Thymus (tissue), 11 donors: ENCODE measurements around the gene CTNNB1. TPM values are rescaled to one million over a fixed set of nuclear protein-coding genes. Genes with fewer than 3 reads are reported as not detected.

Source experiments
- DNase-seq, 9 donors: peaks; one replicate each; pipeline ENCODE4 v3.0.0-alpha.2; 2013; ENCODE audit warnings: low spot score in 9 of 9, low read depth in 6 of 9, missing footprints in 1 of 9
- H3K27ac ChIP-seq, 2 donors: one replicate each; pipeline ENCODE4 v1.5.1; 2013; ENCODE audit warnings: control low read depth in 1 of 2, low read depth in 1 of 2, low read length in 1 of 2, mild to moderate bottlenecking in 1 of 2, moderate library complexity in 1 of 2
- H3K27me3 ChIP-seq, 2 donors: one replicate each; pipeline ENCODE4 v1.5.1; 2013; ENCODE audit warnings: low read length in 1 of 2; ENCODE audit not compliant: control insufficient read depth in 2 of 2, insufficient read depth in 1 of 2
- H3K36me3 ChIP-seq, 2 donors: one replicate each; pipeline ENCODE4 v1.5.1; 2013; ENCODE audit warnings: low read length in 1 of 2, mild to moderate bottlenecking in 1 of 2, moderate library complexity in 1 of 2; ENCODE audit not compliant: control insufficient read depth in 2 of 2, insufficient read depth in 2 of 2
- H3K4me1 ChIP-seq, 2 donors: one replicate each; pipeline ENCODE4 v1.5.1; 2013; ENCODE audit warnings: low read length in 2 of 2; ENCODE audit not compliant: control insufficient read depth in 2 of 2, insufficient read depth in 2 of 2
- H3K4me3 ChIP-seq, 2 donors: one replicate each; pipeline ENCODE4 v1.5.1; 2013; ENCODE audit warnings: low read length in 2 of 2, control low read depth in 1 of 2, mild to moderate bottlenecking in 1 of 2
- H3K9me3 ChIP-seq, 2 donors: one replicate each; pipeline ENCODE4 v1.5.1; 2013; ENCODE audit warnings: low read length in 1 of 2, mild to moderate bottlenecking in 1 of 2; ENCODE audit not compliant: control insufficient read depth in 2 of 2, insufficient read depth in 1 of 2
- WGBS: extraction: QIAGEN DNeasy Blood & Tissue Kit; methylation state at CpG from one replicate; pipeline ENCODE4 v1.1.7; 2013; 5-methylcytosine and 5-hydroxymethylcytosine counted together
- polyA plus RNA-seq: library from polyadenylated mRNA; stranded (reverse); fragments of 200-250 nt; gene quantifications from one replicate; pipeline ENCODE4 v1.2.3, GENCODE V29; 2013
- total RNA-seq: library from RNA; stranded (reverse); fragments of 120-200 nt; gene quantifications from one replicate; pipeline ENCODE4 v1.2.4, GENCODE V29; 2013
- donor health status: healthy.

Gene CTNNB1
- total and polyA plus RNA-seq, 2 donors = 165 to 270 TPM

DNA sequence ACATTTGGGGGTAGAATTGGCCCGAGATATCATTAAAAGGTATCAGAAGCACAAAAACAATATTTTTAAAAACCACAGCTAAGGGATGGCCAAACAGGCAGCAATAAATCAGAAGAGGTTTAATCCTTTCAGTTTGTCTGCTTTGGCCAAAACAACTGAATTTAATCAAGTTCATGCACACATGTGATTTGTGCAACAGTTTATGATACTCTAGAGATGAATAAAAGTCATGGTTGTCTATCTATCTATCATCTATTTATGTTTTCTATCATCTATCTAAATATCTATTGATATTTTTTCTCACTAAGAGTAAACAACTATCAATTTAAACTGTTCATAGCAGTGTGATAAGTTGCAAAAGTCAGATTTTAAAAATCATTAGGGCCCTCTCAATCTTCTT is 13.0 kb upstream of the CTNNB1 start:
- no peak for DNase-seq

DNA sequence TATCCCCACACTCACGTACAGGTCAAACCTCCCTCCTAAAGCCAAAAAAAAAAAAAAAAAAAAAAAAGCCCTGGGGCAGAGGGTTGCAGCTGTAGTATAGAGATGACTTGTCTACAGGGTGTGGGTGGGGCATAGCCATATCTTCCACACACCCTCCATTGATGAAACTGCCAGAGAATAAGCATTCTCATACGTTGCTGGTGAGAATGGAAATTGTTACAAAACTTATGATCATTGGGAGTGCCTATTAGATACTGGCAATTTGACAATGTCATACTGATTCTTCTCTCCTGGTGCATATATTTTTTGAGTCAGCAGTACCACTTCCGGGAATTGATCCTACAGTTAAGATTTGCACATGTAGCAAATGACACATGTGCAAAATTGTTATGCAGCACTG is 11.0 kb upstream of the CTNNB1 start:
- H3K4me3 ChIP-seq = no peak overlapping the region
- no peaks in the 10 kb centered on the region for H3K9me3 ChIP-seq
- no peaks in the 10 kb centered on the region for H3K36me3 ChIP-seq
- no peak for DNase-seq
- no peak overlapping the region for H3K27ac ChIP-seq
- 97% methylated on average over 3 of the region's 3 CpGs for WGBS
- H3K27me3 ChIP-seq = no peaks in the 10 kb centered on the region
- H3K4me1 ChIP-seq = no peaks in the 10 kb centered on the region

More for the DNA sequence above, 13.0 kb upstream of the CTNNB1 start:
- H3K27me3 ChIP-seq = no peaks in the 10 kb centered on the region
- H3K27ac ChIP-seq = no peak overlapping the region
- no peak overlapping the region for H3K4me3 ChIP-seq
- no peaks in the 10 kb centered on the region for H3K9me3 ChIP-seq
- no peaks in the 10 kb centered on the region for H3K36me3 ChIP-seq
- H3K4me1 ChIP-seq = no peaks in the 10 kb centered on the region
- WGBS = 87% methylated on average over 1 of the region's 1 CpG

DNA sequence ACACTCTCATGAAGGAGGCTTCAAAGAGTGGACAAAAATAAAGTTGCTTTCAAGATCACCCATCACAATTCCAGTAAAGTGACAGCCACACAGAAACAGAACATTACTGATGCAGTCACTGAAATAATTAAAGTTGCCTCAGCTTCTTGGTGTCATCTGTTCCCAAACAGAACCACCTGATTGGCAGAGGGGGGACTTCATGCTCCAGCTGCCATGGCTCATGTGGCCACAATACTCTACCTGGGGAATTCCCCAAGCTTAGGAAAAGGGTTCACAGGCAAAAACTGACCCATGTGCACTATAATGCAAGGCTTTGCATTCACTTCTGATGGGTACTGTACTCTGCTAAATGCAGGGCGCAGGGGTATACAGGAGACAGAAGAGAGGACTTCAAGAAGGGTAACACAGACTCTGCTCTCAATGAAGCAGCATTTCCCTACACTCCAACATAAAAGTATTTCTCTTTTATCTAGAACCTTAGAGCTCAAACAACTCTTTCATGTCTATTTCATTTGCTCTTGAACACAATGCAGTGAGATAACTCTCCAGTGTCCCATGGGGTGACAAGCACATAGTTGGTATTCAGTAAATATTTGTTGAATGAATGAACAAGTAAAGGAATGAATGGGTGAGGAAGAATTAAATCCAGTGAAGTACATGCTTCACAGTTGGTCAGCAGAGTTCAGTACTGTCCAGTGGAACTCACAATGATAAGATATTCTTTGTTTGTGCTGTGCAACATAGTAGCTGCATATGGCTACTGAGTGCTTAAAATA is 8.6 kb upstream of the CTNNB1 start:
- Histone ChIP-seq H3K4me3 (no peak overlapping the region), H3K4me1 (no peaks in the 10 kb centered on the region), H3K9me3 (no peaks in the 10 kb centered on the region), H3K27me3 (peaks cover 0 to 2% of the 10 kb centered on the region in 2 donors), H3K27ac (no peak overlapping the region), H3K36me3 (no peaks in the 10 kb centered on the region)
- no peak for DNase-seq
- WGBS = 98% methylated on average over 1 of the region's 1 CpG

DNA sequence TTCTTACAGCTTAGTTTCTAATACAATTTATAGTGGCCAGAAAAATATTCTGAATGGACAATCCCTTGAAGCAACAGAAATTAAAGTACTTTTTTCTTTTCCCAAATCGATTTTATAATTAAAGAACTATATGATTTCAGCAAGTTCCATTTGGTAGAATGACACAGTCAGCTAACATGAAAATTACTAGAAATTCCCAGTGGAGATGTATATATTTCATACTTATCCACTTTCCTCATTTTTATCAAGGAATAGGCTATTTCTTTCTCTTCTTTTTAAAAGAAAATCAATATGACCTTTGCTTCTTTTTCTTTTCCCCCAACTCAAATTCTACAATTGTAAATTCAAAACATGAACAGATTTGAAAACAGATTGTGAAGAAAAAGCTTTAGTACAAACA is 6.4 kb upstream of the CTNNB1 start:
- Histone ChIP-seq H3K9me3 (no peaks in the 10 kb centered on the region), H3K4me1 (no peaks in the 10 kb centered on the region), H3K4me3 (no peak overlapping the region), H3K27ac (no peak overlapping the region), H3K36me3 (no peaks in the 10 kb centered on the region), H3K27me3 (peaks cover under 1 to 4% of the 10 kb centered on the region in 2 donors)
- DNase-seq = no peak
- WGBS = 94% methylated on average over 1 of the region's 1 CpG

DNA sequence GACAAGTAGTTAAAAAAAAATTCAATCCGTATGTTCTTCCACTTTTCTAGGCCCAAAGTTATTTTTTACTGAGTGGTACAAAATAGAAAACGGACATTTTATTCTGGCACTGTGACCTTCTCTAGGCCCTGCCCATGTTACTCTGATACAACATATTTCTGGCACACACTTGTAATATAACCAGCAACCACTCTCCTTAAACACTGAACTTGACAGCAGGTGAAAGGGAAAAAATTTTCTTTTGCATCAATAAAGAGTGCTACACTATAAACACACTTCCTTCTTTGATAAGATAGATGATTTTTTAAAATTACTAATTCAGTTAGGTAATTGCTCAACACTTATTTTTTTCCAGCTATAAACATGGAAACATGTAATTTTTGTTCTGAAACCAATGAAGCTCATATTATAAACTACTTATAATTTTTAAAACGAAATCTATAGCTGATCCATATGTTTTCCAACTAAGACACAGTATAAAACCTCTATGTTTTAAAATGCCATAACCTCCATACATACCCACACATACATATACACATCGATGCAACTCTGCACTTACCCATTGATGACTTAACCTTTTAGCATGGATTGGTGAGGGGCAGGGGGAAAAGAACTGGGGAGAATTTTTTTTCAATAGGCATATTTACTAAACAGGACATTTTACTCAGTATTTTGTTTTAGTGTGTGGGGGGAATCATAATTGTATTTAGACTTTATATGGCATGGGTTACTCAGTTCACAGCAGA is 5.3 kb upstream of the CTNNB1 start:
- no peaks in the 10 kb centered on the region for H3K9me3 ChIP-seq
- no peak overlapping the region for H3K4me3 ChIP-seq
- no peaks in the 10 kb centered on the region for H3K4me1 ChIP-seq
- peaks cover 8 to 11% of the 10 kb centered on the region in 2 donors for H3K27me3 ChIP-seq
- H3K27ac ChIP-seq = no peak overlapping the region
- H3K36me3 ChIP-seq = no peaks in the 10 kb centered on the region
- 94% methylated on average over 4 of the region's 4 CpGs for WGBS
- no peak for DNase-seq

DNA sequence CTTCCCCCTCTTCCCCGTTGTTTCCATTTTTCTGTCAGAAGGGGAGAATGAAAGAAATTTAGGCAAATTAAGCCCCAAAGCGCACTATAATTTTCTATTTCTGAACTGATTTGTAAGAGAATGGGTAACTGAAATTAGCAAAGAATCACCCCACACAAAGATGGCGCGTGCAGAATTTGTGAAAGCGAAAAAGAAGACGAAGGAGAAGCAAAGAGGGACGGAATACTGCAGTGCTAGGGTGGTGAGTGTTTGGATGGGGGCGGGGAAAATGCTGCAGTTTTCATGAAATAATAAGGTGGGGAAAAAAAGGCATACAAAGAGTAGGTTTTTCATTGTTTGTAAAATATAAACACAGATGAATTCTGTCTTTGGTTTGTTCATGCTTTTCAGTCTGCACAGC is 4.6 kb upstream of the CTNNB1 start:
- no peak for DNase-seq
- WGBS = 96% methylated on average over 8 of the region's 8 CpGs
- H3K27ac ChIP-seq = no peak overlapping the region

DNA sequence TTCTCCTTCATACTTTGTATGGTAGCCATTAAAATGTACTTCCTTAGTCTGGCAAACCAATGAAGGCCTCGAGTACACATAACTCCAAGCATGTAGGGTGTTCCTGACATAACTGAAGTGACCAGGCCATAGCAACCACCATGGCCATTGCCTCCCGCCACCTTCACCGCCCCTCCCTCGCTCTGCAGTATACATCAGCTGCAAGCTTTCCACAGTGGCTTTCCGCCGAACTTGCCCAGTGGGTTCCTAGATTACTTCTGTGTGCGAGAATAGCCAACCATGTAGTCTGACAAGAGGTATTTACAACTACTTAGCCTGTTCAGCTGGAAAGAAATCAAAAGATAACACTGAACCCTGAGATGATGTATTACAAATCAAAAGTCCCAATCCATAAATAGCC is 3.4 kb upstream of the CTNNB1 start:
- Histone ChIP-seq H3K4me1 (peaks cover 0 to 4% of the 10 kb centered on the region in 2 donors), H3K36me3 (no peaks in the 10 kb centered on the region), H3K9me3 (no peaks in the 10 kb centered on the region), H3K4me3 (no peak overlapping the region), H3K27ac (no peak overlapping the region), H3K27me3 (peaks cover 8 to 11% of the 10 kb centered on the region in 2 donors)
- 96% methylated on average over 7 of the region's 7 CpGs for WGBS
- no peak for DNase-seq

More for the DNA sequence above, 4.6 kb upstream of the CTNNB1 start:
- no peaks in the 10 kb centered on the region for H3K36me3 ChIP-seq
- no peaks in the 10 kb centered on the region for H3K4me1 ChIP-seq
- peaks cover 8 to 11% of the 10 kb centered on the region in 2 donors for H3K27me3 ChIP-seq
- H3K9me3 ChIP-seq = no peaks in the 10 kb centered on the region
- H3K4me3 ChIP-seq = no peak overlapping the region

DNA sequence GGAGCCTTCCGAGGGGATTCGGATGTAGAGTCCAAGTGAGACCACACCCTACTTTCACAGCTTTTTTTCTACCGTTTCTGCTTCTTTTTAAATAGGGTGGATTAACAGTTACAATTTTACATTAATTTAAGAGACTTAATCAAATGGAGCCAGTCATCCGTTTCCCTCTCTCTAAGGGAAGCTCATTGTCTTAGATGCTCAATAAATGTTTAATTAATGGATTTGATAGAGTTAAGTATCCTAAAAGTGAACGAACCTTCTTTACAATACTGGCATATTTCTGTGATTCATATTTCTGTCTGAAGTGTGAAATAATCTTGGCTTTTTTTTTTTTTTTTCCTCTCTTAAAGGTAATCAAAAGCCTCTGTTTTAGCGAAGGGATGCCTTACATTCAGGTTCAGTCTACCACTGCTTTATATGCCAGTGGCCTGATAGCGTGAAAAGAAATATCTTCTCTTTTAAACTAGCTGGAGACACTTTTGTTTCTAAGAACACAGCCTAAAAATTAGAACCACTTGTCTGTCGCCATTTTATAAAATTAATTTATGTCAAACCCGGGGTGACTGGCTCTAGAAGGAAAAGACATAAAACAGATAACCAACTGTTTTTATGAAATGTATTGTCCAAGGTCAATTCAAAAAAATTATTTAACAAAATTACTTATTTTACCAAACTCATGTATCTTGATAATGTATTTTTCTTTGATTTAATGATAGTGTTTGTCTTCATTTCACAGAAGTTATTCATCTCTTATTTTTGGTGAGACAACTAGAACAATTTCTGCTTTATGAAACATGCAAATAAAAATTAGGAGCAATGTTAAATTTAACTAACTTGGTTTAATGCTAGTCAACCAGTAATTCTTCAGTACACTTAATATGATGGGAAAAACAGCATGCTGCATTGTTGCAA is 2.5 kb upstream of the CTNNB1 start:
- WGBS = 98% methylated on average over 9 of the region's 9 CpGs
- DNase-seq = no peak

More for the DNA sequence above, 2.5 kb upstream of the CTNNB1 start:
- Histone ChIP-seq H3K4me3 (no peak overlapping the region), H3K4me1 (peaks cover 3 to 7% of the 10 kb centered on the region in 2 donors), H3K9me3 (no peaks in the 10 kb centered on the region), H3K36me3 (no peaks in the 10 kb centered on the region), H3K27me3 (peaks cover 8 to 11% of the 10 kb centered on the region in 2 donors), H3K27ac (no peak overlapping the region)
